HG03097 (cell line): ENCODE results near the gene TIMM23B.
"Not testable (repeated sequence)": the region's sequence is repeated elsewhere in the genome, so short reads cannot be mapped to it uniquely, and the experiment has no call there.

Experiments
- ATAC-seq: cut with Tn5 transposase; IDR thresholded peaks from one replicate; pipeline ENCODE4 v1.9.1; 2021; ENCODE audit not compliant: unreplicated experiment, low FRiP score

TIMM23B gene

GRCh38 chr10:49941447-49942338 lies at the start of gene TIMM23B, which contains the start of gene PARG:
TSS of gene TIMM23B (plus strand) at chr10:49942053. CDS start at chr10:49942195, 142 bp downstream.
TSS of gene PARG (minus strand) at chr10:49942027. CDS start at chr10:49941725, 302 bp downstream.
- peak; percentile 60 for ATAC-seq

- ATAC-seq, result not testable (repeated sequence)
Measured at GRCh38 chr10:49899999-49900398, 41.9 kb upstream of the TIMM23B start.

- not testable (repeated sequence) for ATAC-seq
Measured at GRCh38 chr10:49900406-49900805, 41.4 kb upstream of the TIMM23B start.

GRCh38 chr10:49903829-49904228 lies 38.0 kb upstream of the TIMM23B start:
- not testable (repeated sequence) for ATAC-seq

- not testable (repeated sequence) for ATAC-seq
Measured at GRCh38 chr10:49908290-49909080, 33.4 kb upstream of the TIMM23B start.

- ATAC-seq, result not testable (repeated sequence)
Measured at GRCh38 chr10:49910295-49910694, 31.6 kb upstream of the TIMM23B start.

GRCh38 chr10:49916451-49916850 lies 25.4 kb upstream of the TIMM23B start:
- not testable (repeated sequence) for ATAC-seq

GRCh38 chr10:49917927-49918326 lies 23.9 kb upstream of the TIMM23B start:
- ATAC-seq, result not testable (repeated sequence)

GRCh38 chr10:49922041-49922440 lies 19.8 kb upstream of the TIMM23B start:
- not testable (repeated sequence) for ATAC-seq

GRCh38 chr10:49923572-49923971 lies 18.3 kb upstream of the TIMM23B start:
- ATAC-seq, result not testable (repeated sequence)

- ATAC-seq, result not testable (repeated sequence)
Measured at GRCh38 chr10:49931276-49931675, 10.6 kb upstream of the TIMM23B start.

- ATAC-seq, result not testable (repeated sequence)
Measured at GRCh38 chr10:49931959-49932728, 9.7 kb upstream of the TIMM23B start.

GRCh38 chr10:49942339-49942705 lies 469 bp downstream of the TIMM23B start:
- peak; percentile 8 for ATAC-seq

GRCh38 chr10:49943607-49944006 lies 1.8 kb downstream of the TIMM23B start:
- not testable (repeated sequence) for ATAC-seq

- ATAC-seq, result not testable (repeated sequence)
Measured at GRCh38 chr10:49948142-49948541, 6.3 kb downstream of the TIMM23B start.

GRCh38 chr10:49948737-49949136 lies 6.9 kb downstream of the TIMM23B start:
- ATAC-seq, result not testable (repeated sequence)

- ATAC-seq, result not testable (repeated sequence)
Measured at GRCh38 chr10:49952006-49952405, 10.2 kb downstream of the TIMM23B start.

- ATAC-seq, result not testable (repeated sequence)
Measured at GRCh38 chr10:49953122-49953521, 11.3 kb downstream of the TIMM23B start.

- not testable (repeated sequence) for ATAC-seq
Measured at GRCh38 chr10:49970331-49970857, 28.5 kb downstream of the TIMM23B start.

GRCh38 chr10:49971466-49971865 lies 29.6 kb downstream of the TIMM23B start:
- not testable (repeated sequence) for ATAC-seq
